HG03442 (cell line): ENCODE data around the gene GSKIP.

Source experiments
- ATAC-seq: cut with Tn5 transposase; IDR thresholded peaks from one replicate; pipeline ENCODE4 v1.9.1; 2021; ENCODE audit warnings: mild to moderate bottlenecking, moderate library complexity; ENCODE audit not compliant: unreplicated experiment

GSKIP gene

DNA sequence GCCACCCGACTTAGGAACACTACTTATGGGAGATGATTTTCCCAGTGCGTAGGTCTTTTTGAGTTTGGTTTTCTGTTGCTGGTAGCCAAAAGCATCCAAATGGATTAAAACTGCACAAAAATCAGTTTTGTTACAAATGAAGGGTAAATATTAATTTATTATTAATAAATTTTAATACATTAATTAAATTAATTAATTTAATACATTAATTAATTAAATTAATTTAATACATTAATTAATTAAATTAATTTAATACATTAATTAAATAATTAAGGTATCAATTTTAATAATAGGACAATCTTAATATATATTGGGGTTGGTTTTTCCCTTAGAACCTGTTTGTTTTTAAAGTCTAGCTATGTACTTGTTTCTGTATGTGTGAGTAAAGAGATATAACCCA, 52.2 kb downstream of the GSKIP start:
- ATAC-seq: no peak

DNA sequence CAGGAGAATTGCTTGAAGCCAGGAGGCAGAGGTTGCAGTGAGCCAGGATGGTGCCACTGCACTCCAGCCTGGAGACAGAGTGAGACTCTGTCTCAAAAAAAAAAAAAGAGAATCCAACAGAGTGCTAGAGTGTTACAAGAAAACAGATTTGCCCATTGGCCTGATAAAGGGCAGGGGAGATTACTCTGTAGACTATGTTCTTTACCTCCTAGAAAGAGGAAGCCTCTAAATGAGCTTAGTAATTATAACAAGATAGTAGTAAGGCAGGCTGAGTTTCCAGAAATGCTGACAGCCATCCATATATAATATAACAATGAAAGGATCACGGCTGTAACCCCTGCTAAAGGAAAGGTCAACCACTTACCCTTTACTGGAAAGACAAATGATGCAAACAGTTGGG, 53.0 kb downstream of the GSKIP start:
- ATAC-seq: no peak

DNA sequence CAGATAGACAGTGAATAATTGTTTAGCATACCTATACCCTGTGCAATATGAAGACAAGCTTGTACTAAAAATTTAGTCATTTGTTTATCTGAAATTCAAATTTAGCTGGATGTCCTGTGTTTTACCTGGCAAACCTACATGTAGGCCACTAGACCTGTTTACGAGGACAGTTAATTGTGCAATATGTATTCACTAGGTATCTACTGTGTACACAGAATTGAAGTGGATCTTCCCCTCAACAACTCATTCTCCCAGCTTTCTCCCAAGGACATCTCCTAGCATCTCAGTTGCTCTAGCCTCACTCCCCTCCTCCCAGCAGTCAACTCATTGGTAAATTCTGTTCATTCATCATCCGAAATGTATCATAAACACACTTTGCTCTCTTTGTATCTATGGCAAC, 53.9 kb downstream of the GSKIP start:
- no peak for ATAC-seq

DNA sequence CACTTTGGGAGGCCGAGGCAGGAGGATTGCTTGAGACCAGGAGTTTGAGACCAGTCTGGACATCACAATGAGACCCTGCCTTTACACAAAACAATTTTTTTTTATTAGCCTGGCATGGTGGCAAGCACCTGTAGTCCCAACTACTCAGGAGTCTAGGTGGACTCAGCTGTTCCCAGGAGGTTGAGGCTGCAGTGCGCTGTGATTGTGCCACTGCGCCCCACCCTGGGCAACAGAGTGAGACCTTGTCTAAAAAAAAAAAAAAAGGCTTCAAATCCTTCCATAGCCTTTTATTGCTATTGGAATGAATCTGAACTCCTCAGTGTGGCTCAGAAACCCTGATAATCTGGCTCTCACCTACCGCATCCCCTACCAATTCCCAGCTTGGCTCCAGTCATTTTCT, 54.7 kb downstream of the GSKIP start:
- ATAC-seq: no peak

DNA sequence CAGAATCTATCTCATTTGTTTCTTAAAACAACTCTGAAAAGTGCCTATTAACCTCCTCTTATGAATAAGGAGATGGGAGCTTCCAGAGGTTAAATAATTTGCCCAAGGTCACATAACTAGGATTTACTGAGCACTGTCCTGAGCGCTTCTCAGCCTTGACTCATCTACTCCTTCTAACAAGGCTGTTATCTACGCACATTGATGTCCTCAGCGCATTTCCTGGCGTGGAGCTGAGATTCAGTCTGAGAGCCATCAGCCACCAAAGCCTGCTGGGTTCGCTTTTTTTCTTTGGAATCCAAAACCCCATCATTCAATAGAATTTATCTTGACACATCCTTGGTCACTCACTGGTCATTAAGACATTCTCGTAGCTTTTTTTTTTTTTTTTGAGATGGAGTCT, 57.9 kb downstream of the GSKIP start:
- no peak for ATAC-seq

- ATAC-seq: no peak
These were observed 59.7 kb downstream of the GSKIP start for GRCh38 chr14:96422992-96423391.

GRCh38 chr14:96423446-96424108, 60.3 kb downstream of the GSKIP start:
- ATAC-seq: no peak

DNA sequence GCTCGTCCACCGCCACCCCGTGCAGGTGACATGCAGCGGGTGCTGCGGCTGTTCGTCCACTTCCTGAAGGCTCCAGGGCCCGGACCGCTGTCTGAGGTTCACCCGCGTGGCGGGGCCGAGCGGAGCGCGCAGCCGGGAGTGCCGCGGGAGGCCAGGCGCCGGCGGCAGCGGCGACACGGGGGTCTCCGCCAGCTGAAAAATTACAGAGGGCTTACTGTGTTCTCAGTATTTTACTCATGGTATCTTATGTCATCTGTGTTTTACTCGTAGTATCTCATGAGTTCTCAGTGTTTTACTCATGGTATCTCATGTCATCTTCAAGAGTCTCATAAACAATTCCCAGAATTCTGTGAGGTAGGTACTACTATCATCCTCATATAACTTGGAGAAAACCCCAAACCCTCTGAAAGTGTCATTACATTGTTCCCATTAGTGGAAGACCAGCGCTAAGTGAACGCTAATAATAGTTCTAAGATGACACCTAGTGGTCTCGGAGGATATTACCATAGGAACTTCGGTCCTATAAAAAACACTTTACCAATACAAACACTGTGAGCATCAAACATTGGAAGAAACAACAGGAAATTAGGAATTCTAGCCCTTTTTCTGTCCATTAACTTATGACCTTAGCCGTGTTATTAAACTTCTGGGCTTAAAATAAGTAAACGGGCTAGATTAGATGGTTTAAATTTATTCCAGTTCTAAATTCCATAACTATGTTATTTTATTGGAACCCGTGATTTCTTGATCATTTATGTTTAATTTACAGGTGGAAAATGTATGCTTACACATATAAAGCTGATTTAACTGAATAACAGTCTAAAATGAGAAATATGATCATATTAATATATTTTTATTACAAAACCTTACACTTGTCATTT, 61.0 kb downstream of the GSKIP start:
- peak; percentile 73 for ATAC-seq

DNA sequence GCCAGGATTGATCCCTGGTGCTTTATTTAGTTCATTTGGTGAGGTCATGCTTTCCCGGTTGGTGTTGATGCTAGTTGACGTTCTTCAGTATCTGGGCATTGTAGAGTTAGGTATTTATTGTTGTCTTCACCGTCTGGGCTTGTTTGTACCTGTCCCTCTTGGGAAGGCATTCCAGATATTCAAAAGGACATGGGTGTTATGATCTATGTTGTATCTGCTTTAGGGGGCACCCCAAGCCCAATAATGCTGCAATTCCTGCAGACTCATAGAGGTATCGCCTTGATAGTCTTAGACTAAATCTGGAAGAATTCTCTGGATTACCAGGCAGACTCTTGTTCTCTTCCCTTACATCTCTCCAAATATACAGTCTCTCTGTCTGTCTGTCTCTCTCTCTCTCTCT, 70.7 kb downstream of the GSKIP start:
- no peak for ATAC-seq
